Fibroblast of lung (primary cell): Measurements from ENCODE around the gene TMC5. TPM values are rescaled to one million over a fixed set of nuclear protein-coding genes. Genes with fewer than 3 reads are reported as not detected.

Experiments used
- DNase-seq, 2 donors: peaks; one replicate each; pipeline versions ENCODE4 v3.0.0 to v3.0.0-alpha.2; 2010; ENCODE audit warnings: low read depth in 2 of 2
- H2AFZ ChIP-seq: 2 replicates; pipeline ENCODE4 v1.5.1; 2012; ENCODE audit warnings: low read length, control low read depth, inconsistent platforms
- H3K27ac ChIP-seq: 2 replicates; pipeline ENCODE4 v1.5.1; 2011; ENCODE audit warnings: low read length, control low read depth; ENCODE audit not compliant: insufficient read depth
- H3K27me3 ChIP-seq: 2 replicates; pipeline ENCODE4 v1.5.1; 2011; ENCODE audit warnings: mild to moderate bottlenecking, low read length; ENCODE audit not compliant: control insufficient read depth, insufficient read depth
- H3K36me3 ChIP-seq: 2 replicates; pipeline ENCODE4 v1.5.1; 2011; ENCODE audit warnings: low read length; ENCODE audit not compliant: control insufficient read depth, insufficient read depth
- H3K4me1 ChIP-seq: 2 replicates; pipeline ENCODE4 v1.5.1; 2011; ENCODE audit warnings: low read length; ENCODE audit not compliant: control insufficient read depth, insufficient read depth; ENCODE audit errors: extremely low read depth
- H3K4me2 ChIP-seq: 2 replicates; pipeline ENCODE4 v1.5.1; 2011; ENCODE audit warnings: low read length, control low read depth; ENCODE audit not compliant: insufficient read depth; ENCODE audit errors: extremely low read depth
- H3K4me3 ChIP-seq, 4 experiments: fragments of 200-600 bp in 1 of 4; sonication (generic) in 1 of 4; replicated peaks in 1 of 4; 2 replicates each; pipeline ENCODE4 v1.5.1; 2011 to 2016; ENCODE audit warnings: low read length in 4 of 4, low read depth in 3 of 4, mild to moderate bottlenecking in 3 of 4, control low read depth in 2 of 4, inconsistent platforms in 1 of 4, mixed read lengths in 1 of 4; ENCODE audit not compliant: insufficient read depth in 1 of 4; ENCODE audit errors: control extremely low read depth in 1 of 4
- H3K79me2 ChIP-seq: 2 replicates; pipeline ENCODE4 v1.5.1; 2012; ENCODE audit warnings: mild to moderate bottlenecking, low read length, inconsistent platforms; ENCODE audit not compliant: control insufficient read depth, insufficient read depth
- H3K9ac ChIP-seq: 2 replicates; pipeline ENCODE4 v1.5.1; 2011; ENCODE audit warnings: mild to moderate bottlenecking, low read length, control low read depth; ENCODE audit not compliant: insufficient read depth
- H3K9me3 ChIP-seq: 2 replicates; pipeline ENCODE4 v1.5.1; 2012; ENCODE audit warnings: low read depth, low read length; ENCODE audit not compliant: control insufficient read depth, insufficient read depth
- H4K20me1 ChIP-seq: 2 replicates; pipeline ENCODE4 v1.5.1; 2011; ENCODE audit warnings: low read length; ENCODE audit not compliant: control insufficient read depth, insufficient read depth; ENCODE audit errors: extremely low read depth
- EZH2 ChIP-seq: IDR thresholded peaks from 2 replicates; pipeline ENCODE4 v1.5.1; 2012; ENCODE audit warnings: low read length, control low read depth, mild to moderate bottlenecking; ENCODE audit errors: missing control alignments
- polyA plus RNA-seq, 2 donors: library from polyadenylated mRNA; depleted of rRNA in 1 of 2; stranded (reverse) in 1 of 2; unstranded in 1 of 2; fragments of >200 nt; gene quantifications; 2 replicates each; pipeline ENCODE4 v1.2.1, GENCODE V29; 2011 to 2012; ENCODE audit warnings: missing spikeins in 1 of 2
- total RNA-seq: library from RNA; depleted of rRNA; stranded (reverse); fragments of >200 nt; gene quantifications from 2 replicates; pipeline ENCODE4 v1.2.1, GENCODE V29; 2014
- TF ChIP-seq, protein P1 (sequence below), 2 donors: IDR thresholded peaks in 1 of 2; conservative IDR thresholded peaks in 1 of 2; 1 replicate in 1 of 2; 2 replicates in 1 of 2; pipeline ENCODE4 v1.5.1; 2011 to 2012; ENCODE audit warnings: low read length in 2 of 2, control low read depth in 1 of 2, inconsistent platforms in 1 of 2, low read depth in 1 of 2, mild to moderate bottlenecking in 1 of 2

The TMC5 gene
- total and polyA plus RNA-seq, 2 donors (not counting 1 experiment from before 2014, with no cell fraction given), result not detected

DNA sequence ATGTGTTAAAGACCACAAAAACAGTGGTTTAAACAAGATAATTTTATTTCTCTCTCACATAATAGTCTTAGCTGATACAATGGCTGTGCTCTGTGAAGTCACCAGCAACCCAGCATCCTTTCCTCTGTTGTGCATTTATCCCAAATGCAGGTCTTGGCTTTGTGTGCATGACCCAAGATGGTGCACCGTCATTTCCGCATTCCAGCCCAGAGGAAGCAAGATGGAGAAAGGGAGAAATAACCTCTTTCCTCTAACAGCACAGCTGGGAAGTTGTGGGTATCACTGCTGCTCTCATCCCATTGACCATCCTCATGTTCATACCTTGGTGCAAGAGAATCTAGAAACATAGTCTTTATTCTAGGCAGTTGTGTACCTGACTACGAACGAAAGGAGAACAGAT, 21.8 kb downstream of the TMC5 start:
- no peaks in the 10 kb centered on the region for H4K20me1 ChIP-seq
- TF ChIP-seq, protein P1, sequence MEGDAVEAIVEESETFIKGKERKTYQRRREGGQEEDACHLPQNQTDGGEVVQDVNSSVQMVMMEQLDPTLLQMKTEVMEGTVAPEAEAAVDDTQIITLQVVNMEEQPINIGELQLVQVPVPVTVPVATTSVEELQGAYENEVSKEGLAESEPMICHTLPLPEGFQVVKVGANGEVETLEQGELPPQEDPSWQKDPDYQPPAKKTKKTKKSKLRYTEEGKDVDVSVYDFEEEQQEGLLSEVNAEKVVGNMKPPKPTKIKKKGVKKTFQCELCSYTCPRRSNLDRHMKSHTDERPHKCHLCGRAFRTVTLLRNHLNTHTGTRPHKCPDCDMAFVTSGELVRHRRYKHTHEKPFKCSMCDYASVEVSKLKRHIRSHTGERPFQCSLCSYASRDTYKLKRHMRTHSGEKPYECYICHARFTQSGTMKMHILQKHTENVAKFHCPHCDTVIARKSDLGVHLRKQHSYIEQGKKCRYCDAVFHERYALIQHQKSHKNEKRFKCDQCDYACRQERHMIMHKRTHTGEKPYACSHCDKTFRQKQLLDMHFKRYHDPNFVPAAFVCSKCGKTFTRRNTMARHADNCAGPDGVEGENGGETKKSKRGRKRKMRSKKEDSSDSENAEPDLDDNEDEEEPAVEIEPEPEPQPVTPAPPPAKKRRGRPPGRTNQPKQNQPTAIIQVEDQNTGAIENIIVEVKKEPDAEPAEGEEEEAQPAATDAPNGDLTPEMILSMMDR (conservative IDR thresholded peaks at IDR 0.05 in 1 of 2, IDR thresholded peaks at IDR 0.05 in 1 of 2; ENCODE audit: low read depth in 1 of 2, low read length in 2 of 2), result no peak
- no peak for TF ChIP-seq EZH2
- H3K4me3 ChIP-seq, result no peak overlapping the region
- no peaks in the 10 kb centered on the region for H3K79me2 ChIP-seq
- no peaks in the 10 kb centered on the region for H3K4me1 ChIP-seq
- no peaks in the 10 kb centered on the region for H3K9me3 ChIP-seq
- H3K9ac ChIP-seq, result no peak overlapping the region
- no peak for DNase-seq
- no peak overlapping the region for H3K4me2 ChIP-seq
- no peaks in the 10 kb centered on the region for H3K36me3 ChIP-seq
- H3K27ac ChIP-seq, result no peak overlapping the region
- H2AFZ ChIP-seq, result no peak overlapping the region
- H3K27me3 ChIP-seq, result no peaks in the 10 kb centered on the region

DNA sequence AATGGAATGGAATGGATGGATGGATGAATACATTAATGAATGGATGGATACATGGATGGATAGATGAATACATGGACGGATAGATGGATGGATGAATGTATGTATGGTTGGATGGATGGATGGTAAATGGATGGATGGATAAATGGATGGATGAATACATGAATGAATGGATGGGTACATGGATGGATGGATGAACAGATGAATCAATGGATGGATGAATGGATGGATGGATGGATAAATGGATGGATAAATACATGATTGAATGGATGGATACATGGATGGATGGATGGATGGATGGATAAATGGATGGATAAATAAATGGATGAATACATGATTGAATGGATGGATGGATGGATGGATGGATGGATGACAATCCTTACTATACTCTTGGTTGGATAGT, 26.0 kb downstream of the TMC5 start:
- Histone ChIP-seq H3K27ac (no peak overlapping the region), H3K27me3 (no peaks in the 10 kb centered on the region), H3K4me1 (no peaks in the 10 kb centered on the region), H3K9me3 (no peaks in the 10 kb centered on the region), H2AFZ (no peak overlapping the region), H3K36me3 (no peaks in the 10 kb centered on the region), H3K79me2 (no peaks in the 10 kb centered on the region), H4K20me1 (no peaks in the 10 kb centered on the region), H3K9ac (no peak overlapping the region), H3K4me3 (no peak overlapping the region), H3K4me2 (no peak overlapping the region)
- no peak for TF ChIP-seq EZH2
- TF ChIP-seq, protein P1 (conservative IDR thresholded peaks at IDR 0.05 in 1 of 2, IDR thresholded peaks at IDR 0.05 in 1 of 2; ENCODE audit: low read depth in 1 of 2, low read length in 2 of 2), result no peak
- no peak for DNase-seq

DNA sequence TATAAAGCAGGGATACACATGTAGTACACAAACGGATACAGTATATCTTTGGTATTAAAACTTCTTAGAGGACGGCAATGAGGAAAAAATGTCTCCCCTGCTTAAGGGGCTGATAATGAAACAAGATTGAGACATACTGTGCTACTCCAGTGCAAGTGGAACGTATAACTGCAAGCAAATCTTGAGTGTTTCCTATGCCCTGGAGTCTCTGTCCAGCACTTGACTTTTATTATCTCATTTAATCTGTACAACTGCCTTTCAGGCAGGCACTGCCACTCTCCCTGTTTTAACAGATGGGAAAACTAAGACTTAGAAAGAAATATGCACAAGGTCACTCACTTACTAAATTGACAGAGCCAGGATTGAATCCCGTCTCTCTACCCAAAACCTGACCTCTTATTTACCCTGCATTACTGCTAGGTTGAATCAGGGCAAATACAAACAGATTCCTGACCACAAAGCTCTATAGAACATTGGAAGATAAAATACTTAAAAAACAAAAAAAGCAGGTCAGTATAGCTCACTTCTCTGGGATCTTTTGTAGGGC, 28.7 kb downstream of the TMC5 start:
- DNase-seq, result no peak
- H2AFZ ChIP-seq, result no peak overlapping the region
- TF ChIP-seq, protein P1 (conservative IDR thresholded peaks at IDR 0.05 in 1 of 2, IDR thresholded peaks at IDR 0.05 in 1 of 2; ENCODE audit: low read depth in 1 of 2, low read length in 2 of 2), result no peak
- no peak for TF ChIP-seq EZH2
- H3K36me3 ChIP-seq, result no peaks in the 10 kb centered on the region
- H3K27ac ChIP-seq, result no peak overlapping the region
- H3K4me2 ChIP-seq, result no peak overlapping the region
- no peaks in the 10 kb centered on the region for H4K20me1 ChIP-seq
- H3K4me3 ChIP-seq, result no peak overlapping the region
- no peak overlapping the region for H3K9ac ChIP-seq
- no peaks in the 10 kb centered on the region for H3K27me3 ChIP-seq
- H3K9me3 ChIP-seq, result no peaks in the 10 kb centered on the region
- no peaks in the 10 kb centered on the region for H3K79me2 ChIP-seq
- H3K4me1 ChIP-seq, result no peaks in the 10 kb centered on the region
